IPS DF 6.9 (cell line): ENCODE measurements around the gene EIF4G1.

Source experiments
- DNase-seq: peaks from one replicate; pipeline ENCODE4 v3.0.0-alpha.2; 2013; ENCODE audit warnings: low read depth, low spot score
- H3K27ac ChIP-seq: one replicate; pipeline ENCODE4 v1.5.1; 2013; ENCODE audit warnings: low read length, control low read depth
- H3K27me3 ChIP-seq: 2 replicates; pipeline ENCODE4 v1.6.1; 2013; ENCODE audit warnings: mild to moderate bottlenecking, low read length; ENCODE audit not compliant: control insufficient read depth, insufficient read depth
- H3K36me3 ChIP-seq: 2 replicates; pipeline ENCODE4 v1.6.1; 2013; ENCODE audit warnings: low read length; ENCODE audit not compliant: control insufficient read depth, insufficient read depth
- H3K4me1 ChIP-seq: 2 replicates; pipeline ENCODE4 v1.6.1; 2013; ENCODE audit warnings: low read length; ENCODE audit not compliant: control insufficient read depth, insufficient read depth
- H3K4me3 ChIP-seq: 2 replicates; pipeline ENCODE4 v1.5.1; 2013; ENCODE audit warnings: mild to moderate bottlenecking, low read length
- H3K9me3 ChIP-seq: 2 replicates; pipeline ENCODE4 v1.6.1; 2013; ENCODE audit warnings: low read length, inconsistent platforms; ENCODE audit not compliant: control insufficient read depth, insufficient read depth
- WGBS: extraction: QIAGEN DNeasy Blood & Tissue Kit; methylation state at CpG from one replicate; pipeline ENCODE4 v1.1.7; 2013; ENCODE audit warnings: mixed read lengths, missing lambda C conversion rate; ENCODE audit not compliant: insufficient read length, insufficient coverage; 5-methylcytosine and 5-hydroxymethylcytosine counted together

EIF4G1 gene

GRCh38 chr3:184341925-184342324 lies 27.5 kb downstream of the EIF4G1 start:
- no peak for DNase-seq
- Histone ChIP-seq H3K27ac (no peak overlapping the region), H3K36me3 (peaks cover 13% of the 10 kb centered on the region), H3K27me3 (no peaks in the 10 kb centered on the region), H3K4me1 (peaks cover 6% of the 10 kb centered on the region), H3K9me3 (no peaks in the 10 kb centered on the region), H3K4me3 (no peak overlapping the region)
- no CpG with 5 or more reads among the region's 7 CpGs for WGBS

GRCh38 chr3:184343200-184343876 lies 28.9 kb downstream of the EIF4G1 start:
- H3K27ac ChIP-seq: no peak overlapping the region
- peaks cover 15% of the 10 kb centered on the region for H3K36me3 ChIP-seq
- no peaks in the 10 kb centered on the region for H3K27me3 ChIP-seq
- no peaks in the 10 kb centered on the region for H3K9me3 ChIP-seq
- H3K4me3 ChIP-seq: no peak overlapping the region
- peaks cover 6% of the 10 kb centered on the region for H3K4me1 ChIP-seq
- no peak for DNase-seq
- WGBS: no CpG with 5 or more reads among the region's 5 CpGs

- Histone ChIP-seq H3K4me1 (peaks cover 3% of the 10 kb centered on the region; the same call in 1 of the 2 replicates), H3K27ac (no peak overlapping the region), H3K4me3 (no peak overlapping the region), H3K9me3 (no peaks in the 10 kb centered on the region), H3K36me3 (peaks cover 15% of the 10 kb centered on the region), H3K27me3 (no peaks in the 10 kb centered on the region)
- DNase-seq: no peak
- no CpG with 5 or more reads among the region's 24 CpGs for WGBS
These were observed 30.3 kb downstream of the EIF4G1 start for GRCh38 chr3:184344579-184345316.

GRCh38 chr3:184345317-184346144 lies 31.1 kb downstream of the EIF4G1 start:
- WGBS: no CpG with 5 or more reads among the region's 14 CpGs
- peaks cover 3% of the 10 kb centered on the region; the same call in 1 of the 2 replicates for H3K4me1 ChIP-seq
- H3K36me3 ChIP-seq: peaks cover 15% of the 10 kb centered on the region
- no peak overlapping the region for H3K27ac ChIP-seq
- no peak overlapping the region for H3K4me3 ChIP-seq
- H3K27me3 ChIP-seq: no peaks in the 10 kb centered on the region
- no peak for DNase-seq
- H3K9me3 ChIP-seq: no peaks in the 10 kb centered on the region

GRCh38 chr3:184346480-184347190 lies 32.2 kb downstream of the EIF4G1 start:
- H3K4me3 ChIP-seq: no peak overlapping the region
- H3K36me3 ChIP-seq: peaks cover 15% of the 10 kb centered on the region
- no peaks in the 10 kb centered on the region for H3K9me3 ChIP-seq
- no peak overlapping the region for H3K27ac ChIP-seq
- no peak for DNase-seq
- peaks cover 3% of the 10 kb centered on the region; the same call in 1 of the 2 replicates for H3K4me1 ChIP-seq
- H3K27me3 ChIP-seq: no peaks in the 10 kb centered on the region
- WGBS: no CpG with 5 or more reads among the region's 20 CpGs

- Histone ChIP-seq H3K9me3 (no peaks in the 10 kb centered on the region), H3K27me3 (no peaks in the 10 kb centered on the region), H3K36me3 (peaks cover 15% of the 10 kb centered on the region), H3K27ac (no peak overlapping the region), H3K4me3 (no peak overlapping the region), H3K4me1 (peaks cover 3% of the 10 kb centered on the region; the same call in 1 of the 2 replicates)
- DNase-seq: no peak
- WGBS: no CpG with 5 or more reads among the region's 12 CpGs
These were observed 33.1 kb downstream of the EIF4G1 start for GRCh38 chr3:184347321-184348056.

- no peak for DNase-seq
- Histone ChIP-seq H3K27me3 (no peaks in the 10 kb centered on the region), H3K27ac (no peak overlapping the region), H3K36me3 (peaks cover 12% of the 10 kb centered on the region), H3K4me1 (peaks cover 3% of the 10 kb centered on the region; the same call in 1 of the 2 replicates), H3K9me3 (no peaks in the 10 kb centered on the region), H3K4me3 (no peak overlapping the region)
- WGBS: no CpG with 5 or more reads among the region's 4 CpGs
These were observed 33.6 kb downstream of the EIF4G1 start for GRCh38 chr3:184348057-184348382.

GRCh38 chr3:184349563-184350470 lies 35.4 kb downstream of the EIF4G1 start:
- Histone ChIP-seq H3K9me3 (no peaks in the 10 kb centered on the region), H3K4me1 (0 out of 2 replicates have a peak, but pooled peaks cover under 1% of the 10 kb centered on the region), H3K4me3 (no peak overlapping the region), H3K36me3 (peaks cover 6% of the 10 kb centered on the region), H3K27me3 (no peaks in the 10 kb centered on the region), H3K27ac (no peak overlapping the region)
- no peak for DNase-seq
- WGBS: no CpG with 5 or more reads among the region's 10 CpGs

- Histone ChIP-seq H3K27ac (no peak overlapping the region), H3K36me3 (peaks cover 10% of the 10 kb centered on the region; the same call in 1 of the 2 replicates), H3K27me3 (no peaks in the 10 kb centered on the region), H3K4me1 (no peaks in the 10 kb centered on the region), H3K9me3 (no peaks in the 10 kb centered on the region), H3K4me3 (no peak overlapping the region)
- no peak for DNase-seq
- no CpG with 5 or more reads among the region's 6 CpGs for WGBS
These were observed 36.2 kb downstream of the EIF4G1 start for GRCh38 chr3:184350618-184351017.
